Dermis blood vessel endothelial cell (primary cell): ENCODE measurements around the gene TMEM229B. TPM values are rescaled to one million over a fixed set of nuclear protein-coding genes. Genes with fewer than 3 reads are reported as not detected.

Experiments used
- total RNA-seq: library from RNA; depleted of rRNA; stranded (reverse); fragments of >200 nt; gene quantifications from 2 replicates; pipeline ENCODE4 v1.2.3, GENCODE V29; 2014

Gene TMEM229B
- total RNA-seq, 1 donor from 2014 or later, result 1.4 TPM

Other genes with a start within 250 kb of the TMEM229B start
- 34.2 and 40.2 TPM in 2 replicates for gene PALS1, start 247.3 kb downstream of the TMEM229B start, total RNA-seq
- gene ATP6V1D, start 128.9 kb downstream of the TMEM229B start, total RNA-seq, result 68.4 and 84.6 TPM in 2 replicates
- gene EIF2S1, start 128.4 kb downstream of the TMEM229B start, total RNA-seq, result 281 and 287 TPM in 2 replicates
- gene PLEK2, start 76.6 kb downstream of the TMEM229B start, total RNA-seq, result 1.4 TPM in 2 replicates
- 0.09 and 1.0 TPM in 2 replicates for gene PLEKHH1, start 44.6 kb upstream of the TMEM229B start, total RNA-seq
- 10.9 and 11.7 TPM in 2 replicates for gene PIGH, start 111.5 kb upstream of the TMEM229B start, total RNA-seq
- gene ARG2, start 131.2 kb upstream of the TMEM229B start, total RNA-seq, result 39.5 and 61.5 TPM in 2 replicates
- gene VTI1B, start 185.9 kb upstream of the TMEM229B start, total RNA-seq, result 50.2 and 61.8 TPM in 2 replicates
- gene RDH11, start 207.0 kb upstream of the TMEM229B start, total RNA-seq, result 91.9 and 113 TPM in 2 replicates
- gene RDH12, start 213.2 kb upstream of the TMEM229B start, total RNA-seq, result not detected in 2 replicates